H1 (cell line): ENCODE results near the gene FLRT3. TPM values are rescaled to one million over a fixed set of nuclear protein-coding genes. Genes with fewer than 3 reads are reported as not detected.

Experiments used
- CTCF ChIA-PET: fragments of 300-600 bp; sonication (Branson Sonifier 250); formaldehyde crosslinking; loops from one replicate; lab custom pipeline; 2021; ENCODE audit not compliant: partially characterized antibody; lab: Charles Lee
- POLR2A ChIA-PET: fragments of 300-600 bp; sonication (Branson Sonifier 250); formaldehyde crosslinking; loops from one replicate; lab custom pipeline; 2021; ENCODE audit warnings: inconsistent platforms; ENCODE audit not compliant: partially characterized antibody; lab: Charles Lee
- DNase-seq, 2 experiments: peaks; one replicate each; pipeline versions ENCODE4 v3.0.0 to v3.0.0-alpha.2; 2010 to 2022; ENCODE audit warnings: low spot score in 2 of 2, low read depth in 1 of 2, mixed read lengths in 1 of 2
- FAIRE-seq: peaks from 2 replicates; lab custom pipeline; 2011; peaks lifted over from hg19 to GRCh38; lab: Jason Lieb, UNC
- H2AFZ ChIP-seq: 2 replicates; pipeline ENCODE4 v1.8.1; 2012; ENCODE audit warnings: low read length, inconsistent platforms
- H2AK5ac ChIP-seq: 2 replicates; pipeline ENCODE4 v1.6.1; 2013; ENCODE audit warnings: low read depth, low read length
- H2BK120ac ChIP-seq: replicated peaks from 2 replicates; pipeline ENCODE3; 2013; ENCODE audit warnings: low read depth, low read length, inconsistent platforms
- H2BK12ac ChIP-seq: 2 replicates; pipeline ENCODE4 v1.6.1; 2013; ENCODE audit warnings: low read depth, low read length
- H2BK15ac ChIP-seq: 2 replicates; pipeline ENCODE4 v1.6.1; 2013; ENCODE audit warnings: low read length
- H2BK20ac ChIP-seq: 2 replicates; pipeline ENCODE4 v1.6.1; 2013; ENCODE audit warnings: low read length
- H2BK5ac ChIP-seq: 2 replicates; pipeline ENCODE4 v1.6.1; 2013; ENCODE audit warnings: low read depth, low read length
- H3K14ac ChIP-seq: 2 replicates; pipeline ENCODE4 v1.6.1; 2013; ENCODE audit warnings: inconsistent platforms; ENCODE audit not compliant: insufficient read length
- H3K18ac ChIP-seq: 2 replicates; pipeline ENCODE4 v1.6.1; 2013; ENCODE audit warnings: low read length; ENCODE audit errors: extremely low read depth
- H3K23ac ChIP-seq: 2 replicates; pipeline ENCODE4 v1.6.1; 2013; ENCODE audit warnings: inconsistent platforms; ENCODE audit not compliant: insufficient read length
- H3K23me2 ChIP-seq: 2 replicates; pipeline ENCODE4 v1.6.1; 2013; ENCODE audit warnings: low read depth, low read length
- H3K27ac ChIP-seq: 2 replicates; pipeline ENCODE4 v1.6.1; 2011; ENCODE audit warnings: low read depth, low read length, inconsistent platforms
- H3K27me3 ChIP-seq, 4 experiments: replicated peaks in 1 of 4; 1 replicate in 1 of 4; 2 replicates in 3 of 4; pipeline versions ENCODE4 v1.6.1 to v1.8.1; 2011 to 2013; ENCODE audit warnings: low read length in 3 of 4, mild to moderate bottlenecking in 3 of 4, inconsistent platforms in 2 of 4, mixed read lengths in 2 of 4, moderate library complexity in 1 of 4; ENCODE audit not compliant: control insufficient read depth in 3 of 4, insufficient read depth in 3 of 4; ENCODE audit errors: extremely low read depth in 1 of 4
- H3K36me3 ChIP-seq, 4 experiments: 2 replicates each; pipeline versions ENCODE4 v1.6.1 to v1.8.1; 2011 to 2013; ENCODE audit warnings: mild to moderate bottlenecking in 4 of 4, low read length in 3 of 4, moderate library complexity in 2 of 4, control low read depth in 1 of 4, inconsistent platforms in 1 of 4; ENCODE audit not compliant: insufficient read depth in 4 of 4, control insufficient read depth in 2 of 4
- H3K4ac ChIP-seq: replicated peaks from 2 replicates; pipeline ENCODE3; 2013; ENCODE audit warnings: low read length, low read depth, mixed read lengths, inconsistent platforms; ENCODE audit not compliant: insufficient read length
- H3K4me1 ChIP-seq, 4 experiments: replicated peaks in 1 of 4; 1 replicate in 1 of 4; 2 replicates in 3 of 4; pipeline versions ENCODE4 v1.6.1 to v1.8.1; 2011 to 2013; ENCODE audit warnings: low read length in 3 of 4, inconsistent platforms in 2 of 4, mixed read lengths in 1 of 4; ENCODE audit not compliant: insufficient read depth in 4 of 4, control insufficient read depth in 3 of 4
- H3K4me2 ChIP-seq, 2 experiments: 2 replicates each; pipeline versions ENCODE4 v1.6.1 to v1.8.1; 2011 to 2013; ENCODE audit warnings: low read depth in 2 of 2, low read length in 2 of 2, control low read depth in 1 of 2, inconsistent platforms in 1 of 2, mild to moderate bottlenecking in 1 of 2; ENCODE audit not compliant: insufficient read depth in 1 of 2
- H3K4me3 ChIP-seq, 4 experiments: fragments of 200-600, 300-600 bp in 1 of 4; sonication (generic), shearing (Covaris generic), sonication (Bioruptor Twin) in 1 of 4; 2 replicates each; pipeline versions ENCODE4 v1.5.1 to v1.8.1; 2011 to 2016; ENCODE audit warnings: low read length in 4 of 4, low read depth in 3 of 4, control low read depth in 2 of 4, inconsistent platforms in 2 of 4, mild to moderate bottlenecking in 2 of 4, mixed read lengths in 1 of 4, moderate library complexity in 1 of 4; ENCODE audit not compliant: insufficient read depth in 2 of 4; ENCODE audit errors: extremely low read depth in 1 of 4
- H3K56ac ChIP-seq: replicated peaks from 2 replicates; pipeline ENCODE3; 2013; ENCODE audit warnings: low read depth, mild to moderate bottlenecking, mixed read lengths, low read length, inconsistent platforms; ENCODE audit not compliant: insufficient read length
- H3K79me1 ChIP-seq: 2 replicates; pipeline ENCODE4 v1.6.1; 2013; ENCODE audit warnings: low read depth, low read length, control low read depth
- H3K79me2 ChIP-seq, 2 experiments: 2 replicates each; pipeline versions ENCODE4 v1.6.1 to v1.8.1; 2012 to 2013; ENCODE audit warnings: low read length in 2 of 2, mild to moderate bottlenecking in 2 of 2, inconsistent platforms in 1 of 2; ENCODE audit not compliant: insufficient read depth in 2 of 2, control insufficient read depth in 1 of 2
- H3K9ac ChIP-seq, 4 experiments: replicated peaks in 1 of 4; 1 replicate in 1 of 4; 2 replicates in 3 of 4; pipeline versions ENCODE4 v1.6.1 to v1.8.1; 2011 to 2013; ENCODE audit warnings: low read depth in 3 of 4, low read length in 3 of 4, control low read depth in 2 of 4, mild to moderate bottlenecking in 2 of 4, moderate library complexity in 2 of 4, inconsistent platforms in 1 of 4; ENCODE audit errors: extremely low read depth in 1 of 4
- H3K9me3 ChIP-seq, 2 experiments: 2 replicates each; pipeline versions ENCODE4 v1.6.1 to v1.8.1; 2012 to 2013; ENCODE audit warnings: mild to moderate bottlenecking in 2 of 2, moderate library complexity in 2 of 2, control low read depth in 1 of 2, inconsistent platforms in 1 of 2, low read depth in 1 of 2, low read length in 1 of 2, mixed read lengths in 1 of 2; ENCODE audit not compliant: insufficient read depth in 2 of 2
- H4K20me1 ChIP-seq, 2 experiments: replicated peaks in 1 of 2; 2 replicates each; pipeline versions ENCODE3 to v1.8.1; 2011 to 2013; ENCODE audit warnings: inconsistent platforms in 2 of 2, low read length in 2 of 2, mild to moderate bottlenecking in 1 of 2; ENCODE audit not compliant: insufficient read depth in 2 of 2, control insufficient read depth in 1 of 2
- H4K5ac ChIP-seq: 2 replicates; pipeline ENCODE4 v1.6.1; 2013; ENCODE audit warnings: low read length, low read depth, mixed read lengths, inconsistent platforms; ENCODE audit not compliant: insufficient read length
- H4K8ac ChIP-seq: 2 replicates; pipeline ENCODE4 v1.8.0; 2013; ENCODE audit warnings: mild to moderate bottlenecking, moderate library complexity, low read length, inconsistent platforms; ENCODE audit not compliant: insufficient read depth; ENCODE audit errors: extremely low read depth
- H4K91ac ChIP-seq: replicated peaks from 2 replicates; pipeline ENCODE3; 2013; ENCODE audit warnings: low read length, mixed read lengths, inconsistent platforms; ENCODE audit not compliant: insufficient read length
- CBX8 ChIP-seq: fragments of 300-800, 300-1000 bp; sonication (generic); IDR thresholded peaks from 2 replicates; pipeline ENCODE4 v1.7.1; 2016; ENCODE audit warnings: low read depth, low read length, borderline replicate concordance
- NRF1 ChIP-seq: IDR thresholded peaks from 2 replicates; pipeline ENCODE4 v1.6.1; 2011; ENCODE audit warnings: mild to moderate bottlenecking, low read depth, low read length, improper control_type of control experiment
- POLR2AphosphoS5 ChIP-seq: IDR thresholded peaks from 2 replicates; pipeline ENCODE4 v1.6.1; 2011; ENCODE audit warnings: low read depth, low read length
- TEAD4 ChIP-seq: IDR thresholded peaks from 2 replicates; pipeline ENCODE4 v1.6.1; 2012; ENCODE audit warnings: low read depth, low read length, inconsistent platforms, mixed read lengths
- WGBS, 2 experiments: shearing (Covaris generic) in 1 of 2; methylation state at CpG; one replicate each; pipeline versions ENCODE4 v1.1.6 to v1.1.7; 2013 to 2015; ENCODE audit warnings: low lambda C conversion rate in 2 of 2, mixed read lengths in 2 of 2, inconsistent platforms in 1 of 2, low coverage in 1 of 2, missing lambda C conversion rate in 1 of 2; ENCODE audit not compliant: insufficient replicate concordance in 2 of 2, insufficient coverage in 1 of 2, insufficient read length in 1 of 2; ENCODE audit errors: extremely low coverage in 1 of 2, missing lambda C conversion rate in 1 of 2; 5-methylcytosine and 5-hydroxymethylcytosine counted together
- polyA plus RNA-seq, 7 experiments: library from polyadenylated mRNA; depleted of rRNA in 3 of 7; stranded (reverse) in 5 of 7; unstranded in 2 of 7; fragments of >200 nt in 5 of 7; fragments of 200-250 nt in 2 of 7; gene quantifications; 1 replicate in 5 of 7; 2 replicates in 1 of 7; 4 replicates in 1 of 7; pipeline versions ENCODE4 v1.2.1 to v1.2.3, GENCODE V29; 2011 to 2013; ENCODE audit warnings: missing spikeins in 2 of 7, mixed read lengths in 2 of 7
- total RNA-seq: library from RNA; stranded (reverse); fragmentation: NEBNext Ultra II Directional; extraction: Animal tissue kit (Norgen Biotek cat#: 25700); gene quantifications from 2 replicates; pipeline ENCODE4 v1.2.1, GENCODE V29; 2021
- TF ChIP-seq, protein P1 (sequence below): IDR thresholded peaks from 2 replicates; pipeline ENCODE4 v1.6.1; 2012; ENCODE audit warnings: inconsistent platforms

The FLRT3 gene
- total and polyA plus RNA-seq, 2 of the 8 experiments (the other 6 are each of a cell fraction or from before 2014, with no cell fraction given), result 0.35 to 0.41 TPM

DNA sequence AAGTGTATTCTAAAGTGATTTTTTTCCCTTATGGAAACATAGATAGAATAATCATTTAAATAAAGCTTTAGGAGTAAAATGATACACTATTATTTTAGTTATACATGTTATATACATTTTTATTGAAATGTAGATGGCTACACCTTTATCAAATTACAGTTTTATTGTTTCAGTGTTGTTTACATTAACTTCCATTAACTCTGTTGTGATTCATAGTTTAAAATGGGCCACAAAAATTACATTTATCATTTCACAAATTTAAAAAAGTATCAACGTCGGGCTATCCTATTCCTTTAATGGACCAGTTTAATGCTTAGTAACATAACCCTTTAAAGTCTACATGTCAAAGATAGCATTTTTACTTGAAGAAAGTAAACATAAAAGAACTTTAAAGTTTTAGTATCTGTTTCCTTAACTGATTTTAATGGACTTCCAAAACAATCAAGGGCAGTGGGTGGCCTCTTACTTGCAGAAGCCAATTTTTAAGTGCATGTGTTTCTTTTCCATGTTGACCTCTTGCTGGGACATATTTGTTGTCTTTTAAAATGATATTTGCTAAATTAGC, 47.8 kb upstream of the FLRT3 start:
- Histone ChIP-seq H3K27me3 (no peaks in the 10 kb centered on the region), H4K8ac (no peak overlapping the region), H2BK120ac (no peak overlapping the region), H3K18ac (no peak overlapping the region), H3K4ac (no peak overlapping the region), H2BK20ac (no peak overlapping the region), H3K79me1 (no peaks in the 10 kb centered on the region), H4K91ac (no peak overlapping the region), H2AFZ (no peak overlapping the region), H3K79me2 (no peaks in the 10 kb centered on the region), H4K20me1 (no peaks in the 10 kb centered on the region), H2BK12ac (no peak overlapping the region), H3K23me2 (no peaks in the 10 kb centered on the region), H3K14ac (no peak overlapping the region), H3K23ac (no peak overlapping the region), H3K36me3 (no peaks in the 10 kb centered on the region), H3K4me3 (no peak overlapping the region), H4K5ac (no peak overlapping the region), H2BK15ac (no peak overlapping the region), H3K9ac (no peak overlapping the region), H3K9me3 (0 out of 4 replicates have a peak, but pooled peaks cover 0 to 2% of the 10 kb centered on the region in 2 experiments), H2AK5ac (no peak overlapping the region), H3K56ac (no peak overlapping the region), H3K4me1 (peaks cover 0 to 3% (median 0%) of the 10 kb centered on the region in 4 experiments; a peak in 2 of 7 replicates), H2BK5ac (no peak overlapping the region), H3K4me2 (no peak overlapping the region), H3K27ac (no peak overlapping the region)
- no peak for TF ChIP-seq NRF1
- TF ChIP-seq POLR2AphosphoS5, result no peak
- TF ChIP-seq TEAD4, result no peak
- TF ChIP-seq, protein P1, sequence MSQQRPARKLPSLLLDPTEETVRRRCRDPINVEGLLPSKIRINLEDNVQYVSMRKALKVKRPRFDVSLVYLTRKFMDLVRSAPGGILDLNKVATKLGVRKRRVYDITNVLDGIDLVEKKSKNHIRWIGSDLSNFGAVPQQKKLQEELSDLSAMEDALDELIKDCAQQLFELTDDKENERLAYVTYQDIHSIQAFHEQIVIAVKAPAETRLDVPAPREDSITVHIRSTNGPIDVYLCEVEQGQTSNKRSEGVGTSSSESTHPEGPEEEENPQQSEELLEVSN, result no peak
- no peak for TF ChIP-seq CBX8
- POLR2A ChIA-PET, result no interaction called here
- FAIRE-seq (no peak), DNase-seq (no peak)
- 84% methylated on average over 2 of the region's 2 CpGs; no CpG with 5 or more reads in 1 of the 2 experiments for WGBS, 2 experiments
- CTCF ChIA-PET, result no interaction called here
